ENCODE results near the gene RUNX2. TPM values are rescaled to one million over a fixed set of nuclear protein-coding genes. Genes with fewer than 3 reads are reported as not detected.
"Not testable (repeated sequence)": the region's sequence is repeated elsewhere in the genome, so short reads cannot be mapped to it uniquely, and the experiment has no call there.

Gene RUNX2
- total and polyA plus RNA-seq, 12 donors = 0.28 to 4.5 (median 1.8) TPM

GRCh38 chr6:45667300-45667699, 339.2 kb downstream of the RUNX2 start:
- Histone ChIP-seq H3K27me3 (peaks cover 17% of the 10 kb centered on the region), H3K36me3 (replicated peaks in 1 of 2) (no peaks in the 10 kb centered on the region)
- intact Hi-C loops (cut with DNase I) = no loop called here

GRCh38 chr6:45667766-45668165, 339.6 kb downstream of the RUNX2 start:
- no peak overlapping the region for H3K4me3 ChIP-seq
- no peaks in the 10 kb centered on the region for H3K9me3 ChIP-seq (replicated peaks in 1 of 3)
- intact Hi-C loops (cut with DNase I) = no loop called here
- no peak for TF ChIP-seq POLR2A (IDR thresholded peaks at IDR 0.05)
- no peak for TF ChIP-seq CTCF (IDR thresholded peaks at IDR 0.05)
- no peak overlapping the region for H3K27ac ChIP-seq
- DNase-seq = no peak
- peaks cover 0 to 8% of the 10 kb centered on the region in 2 donors for H3K4me1 ChIP-seq (replicated peaks in 1 of 2)
- H3K27me3 ChIP-seq = peaks cover 15% of the 10 kb centered on the region
- H3K36me3 ChIP-seq (replicated peaks in 1 of 2) = no peaks in the 10 kb centered on the region
- 69 to 98% (median 90%) methylated on average over 2 to 5 of the region's 5 CpGs for WGBS, 4 donors

More at GRCh38 chr6:45667300-45667699, 339.2 kb downstream of the RUNX2 start:
- no peak for DNase-seq
- TF ChIP-seq CTCF (IDR thresholded peaks at IDR 0.05) = no peak
- TF ChIP-seq POLR2A (IDR thresholded peaks at IDR 0.05) = no peak
- 62 to 83% (median 73%) methylated on average over 5 to 6 of the region's 6 CpGs for WGBS, 4 donors
- Histone ChIP-seq H3K4me3 (no peak overlapping the region), H3K4me1 (replicated peaks in 1 of 2) (peaks cover 0 to 8% of the 10 kb centered on the region in 2 donors), H3K9me3 (replicated peaks in 1 of 3) (no peaks in the 10 kb centered on the region), H3K27ac (no peak overlapping the region)

DNA sequence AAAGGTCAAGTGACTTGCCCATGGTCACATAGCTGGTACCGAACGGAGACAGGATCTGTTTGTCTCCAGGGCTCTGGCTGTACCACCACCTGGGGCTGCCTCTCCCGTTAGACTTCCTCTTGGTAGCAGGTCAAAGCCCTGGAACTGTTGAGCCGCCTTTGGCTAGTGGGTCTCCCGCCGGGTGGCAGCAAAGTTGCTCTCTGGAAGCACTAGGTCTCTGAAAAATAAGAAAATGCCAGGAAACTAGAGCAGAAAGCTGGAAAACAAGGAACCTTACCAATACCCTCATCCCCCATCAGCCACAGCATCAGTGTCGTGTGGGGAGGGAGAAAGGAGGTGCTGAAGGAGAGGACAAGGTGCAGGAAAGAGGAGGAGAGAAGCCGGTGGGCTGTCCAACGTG, 340.6 kb downstream of the RUNX2 start:
- Histone ChIP-seq H3K27me3 (peaks cover 6% of the 10 kb centered on the region), H3K4me3 (no peak overlapping the region), H3K27ac (no peak overlapping the region), H3K36me3 (replicated peaks in 1 of 2) (no peaks in the 10 kb centered on the region), H3K4me1 (replicated peaks in 1 of 2) (peaks cover 0 to 6% of the 10 kb centered on the region in 2 donors), H3K9me3 (replicated peaks in 1 of 3) (no peaks in the 10 kb centered on the region)
- 86 to 92% (median 90%) methylated on average over 6 to 9 of the region's 9 CpGs for WGBS, 4 donors
- TF ChIP-seq CTCF (IDR thresholded peaks at IDR 0.05) (no peak), POLR2A (IDR thresholded peaks at IDR 0.05) (no peak)
- intact Hi-C loops (cut with DNase I) = no loop called here
- DNase-seq = no peak

DNA sequence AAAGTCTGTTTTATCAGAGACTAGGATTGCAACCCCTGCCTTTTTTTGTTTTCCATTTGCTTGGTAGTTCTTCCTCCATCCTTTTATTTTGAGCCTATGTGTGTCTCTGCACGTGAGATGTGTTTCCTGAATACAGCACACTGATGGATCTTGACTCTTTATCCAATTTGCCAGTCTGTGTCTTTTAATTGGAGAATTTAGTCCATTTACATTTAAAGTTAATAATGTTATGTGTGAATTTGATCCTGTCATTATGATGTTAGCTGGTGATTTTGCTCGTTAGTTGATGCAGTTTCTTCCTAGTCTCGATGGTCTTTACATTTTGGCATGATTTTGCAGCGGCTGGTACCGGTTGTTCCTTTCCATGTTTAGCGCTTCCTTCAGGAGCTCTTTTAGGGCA, 345.0 kb downstream of the RUNX2 start:
- H3K36me3 ChIP-seq (replicated peaks in 1 of 2); intact Hi-C loops (cut with DNase I); H3K27me3 ChIP-seq; H3K27ac ChIP-seq; DNase-seq; H3K4me3 ChIP-seq; H3K9me3 ChIP-seq (replicated peaks in 1 of 3): not testable (repeated sequence)
- H3K4me1 ChIP-seq (replicated peaks in 1 of 2) = peaks cover 0 to 11% of the 10 kb centered on the region in 2 donors
- 46 to 94% (median 90%) methylated on average over 2 to 6 of the region's 6 CpGs for WGBS, 4 donors

DNA sequence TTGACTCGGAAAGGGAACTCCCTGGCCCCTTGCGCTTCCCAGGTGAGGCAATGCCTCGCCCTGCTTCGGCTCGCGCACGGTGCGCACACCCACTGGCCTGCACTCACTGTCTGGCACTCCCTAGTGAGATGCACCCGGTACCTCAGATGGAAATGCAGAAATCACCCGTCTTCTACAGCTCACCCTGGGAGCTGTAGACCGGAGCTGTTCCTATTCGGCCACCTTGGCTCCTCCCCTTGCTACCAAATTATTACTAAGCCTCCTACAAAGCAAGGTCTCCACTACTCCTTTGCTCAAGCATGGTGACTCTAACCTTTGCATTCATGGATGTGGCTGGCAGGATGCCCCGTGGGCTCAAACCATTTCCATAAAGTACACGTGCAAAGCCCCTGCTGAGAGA, 347.0 kb downstream of the RUNX2 start:
- H3K36me3 ChIP-seq (replicated peaks in 1 of 2); H3K4me3 ChIP-seq; H3K27ac ChIP-seq; H3K9me3 ChIP-seq (replicated peaks in 1 of 3); intact Hi-C loops (cut with DNase I); DNase-seq; H3K27me3 ChIP-seq: not testable (repeated sequence)
- 80 to 86% (median 83%) methylated on average over 6 to 14 of the region's 14 CpGs for WGBS, 4 donors
- H3K4me1 ChIP-seq (replicated peaks in 1 of 2) = peaks cover 0 to 11% of the 10 kb centered on the region in 2 donors
